Measurements from ENCODE around the gene SAPCD1. TPM values are rescaled to one million over a fixed set of nuclear protein-coding genes. Genes with fewer than 3 reads are reported as not detected.
A peak's percentile ranks its signal among the peaks of the same experiment; 100 is the strongest.

SAPCD1 gene
- total and polyA plus RNA-seq, 4 donors = 0.59 to 2.6 (median 0.68) TPM; not detected in 1

DNA sequence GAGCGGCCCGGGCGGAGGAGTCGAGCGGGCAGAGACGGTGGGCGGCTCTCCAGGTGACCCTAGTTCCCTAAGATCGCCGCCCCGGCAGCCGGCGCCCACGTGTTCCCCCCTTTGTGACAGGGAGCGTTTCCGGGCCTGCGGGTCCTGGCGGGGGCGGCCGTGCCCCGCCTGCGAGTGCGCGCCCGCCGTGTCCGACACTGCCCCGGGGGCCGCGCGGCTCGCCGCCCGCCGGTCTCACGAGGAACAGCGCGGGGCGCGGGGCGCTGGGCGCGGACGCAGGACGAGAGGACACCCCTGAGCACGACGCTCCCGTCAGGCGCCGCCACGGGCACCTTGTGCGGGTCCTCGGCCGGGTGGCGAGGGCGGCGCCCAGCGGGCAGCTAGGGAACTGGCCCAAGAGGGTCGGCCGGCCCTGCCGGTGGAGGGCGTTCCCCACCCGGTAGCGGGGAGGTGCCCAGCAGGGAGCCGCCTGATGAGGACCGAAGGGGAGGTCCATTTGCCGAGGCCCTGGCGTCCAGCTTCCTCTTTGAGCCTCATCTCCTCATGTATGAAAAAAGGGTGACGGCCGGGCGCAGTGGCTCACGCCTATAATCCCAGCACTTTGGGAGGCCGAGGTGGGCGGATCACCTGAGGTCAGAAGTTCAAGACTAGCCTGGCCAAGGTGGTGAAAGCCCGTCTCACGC lies 33.3 kb downstream of the SAPCD1 start, which contains the start of gene VARS1:
Gene VARS1, minus strand, starts transcription at position 137 of the 683 bp plus-strand sequence. CDS start 535 bp downstream, outside the sequence.
- Histone ChIP-seq H3K27me3 (ENCODE audit: control insufficient read depth in 4 of 4, insufficient read depth in 4 of 4, low read length in 3 of 4) (no peaks in the 10 kb centered on the region), H3K9me3 (ENCODE audit: control insufficient read depth in 4 of 4, low read length in 3 of 4) (no peaks in the 10 kb centered on the region), H3K4me1 (ENCODE audit: control insufficient read depth in 4 of 4, insufficient read depth in 4 of 4, low read length in 3 of 4) (peaks cover 0 to 10% (median 6%) of the 10 kb centered on the region in 4 donors), H3K4me3 (ENCODE audit: low read depth in 1 of 3, low read length in 3 of 3) (peak within 1 kb of the TSS; percentile 95 to 98 (median 96)), H3K27ac (ENCODE audit: low read depth in 1 of 2, low read length in 2 of 2) (peak within 1 kb of the TSS; percentile 92 to 94), H3K36me3 (ENCODE audit: control insufficient read depth in 4 of 4, insufficient read depth in 3 of 4, low read depth in 1 of 4, low read length in 3 of 4) (peaks cover 0 to 10% (median 6%) of the 10 kb centered on the region in 4 donors), H3K9ac (ENCODE audit: low read depth in 1 of 2, low read length in 2 of 2) (peak within 1 kb of the TSS; percentile 93 to 99)
- TF ChIP-seq EGR1 (IDR thresholded peaks at IDR 0.05; ENCODE audit: low read depth in 2 of 2) = no peak
- peak; percentile 15 for TF ChIP-seq NR2F2 (IDR thresholded peaks at IDR 0.05)
- TF ChIP-seq, protein P1, sequence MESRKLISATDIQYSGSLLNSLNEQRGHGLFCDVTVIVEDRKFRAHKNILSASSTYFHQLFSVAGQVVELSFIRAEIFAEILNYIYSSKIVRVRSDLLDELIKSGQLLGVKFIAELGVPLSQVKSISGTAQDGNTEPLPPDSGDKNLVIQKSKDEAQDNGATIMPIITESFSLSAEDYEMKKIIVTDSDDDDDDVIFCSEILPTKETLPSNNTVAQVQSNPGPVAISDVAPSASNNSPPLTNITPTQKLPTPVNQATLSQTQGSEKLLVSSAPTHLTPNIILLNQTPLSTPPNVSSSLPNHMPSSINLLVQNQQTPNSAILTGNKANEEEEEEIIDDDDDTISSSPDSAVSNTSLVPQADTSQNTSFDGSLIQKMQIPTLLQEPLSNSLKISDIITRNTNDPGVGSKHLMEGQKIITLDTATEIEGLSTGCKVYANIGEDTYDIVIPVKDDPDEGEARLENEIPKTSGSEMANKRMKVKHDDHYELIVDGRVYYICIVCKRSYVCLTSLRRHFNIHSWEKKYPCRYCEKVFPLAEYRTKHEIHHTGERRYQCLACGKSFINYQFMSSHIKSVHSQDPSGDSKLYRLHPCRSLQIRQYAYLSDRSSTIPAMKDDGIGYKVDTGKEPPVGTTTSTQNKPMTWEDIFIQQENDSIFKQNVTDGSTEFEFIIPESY (IDR thresholded peaks at IDR 0.05) = no peak
- peak; percentile 56 to 72 for TF ChIP-seq RAD21 (IDR thresholded peaks at IDR 0.05)
- TF ChIP-seq HNF4A (conservative IDR thresholded peaks at IDR 0.05) = peak; percentile 3 to 10
- no peak for TF ChIP-seq FOXA2 (IDR thresholded peaks at IDR 0.05)
- peak; percentile 75 for TF ChIP-seq YY1 (IDR thresholded peaks at IDR 0.05)
- peak; percentile 63 for TF ChIP-seq SP1 (IDR thresholded peaks at IDR 0.05)
- peak; percentile 21 to 65 for TF ChIP-seq RXRA (IDR thresholded peaks at IDR 0.05)
- TF ChIP-seq MAX (IDR thresholded peaks at IDR 0.05) = peak; percentile 22
- peak; percentile 83 for TF ChIP-seq CTCF (IDR thresholded peaks at IDR 0.05; ENCODE audit: low read depth, low read length, missing input control)
- no peak for TF ChIP-seq GABPA (IDR thresholded peaks at IDR 0.05 in 1 of 2, conservative IDR thresholded peaks at IDR 0.05 in 1 of 2)
- TF ChIP-seq, protein P2, sequence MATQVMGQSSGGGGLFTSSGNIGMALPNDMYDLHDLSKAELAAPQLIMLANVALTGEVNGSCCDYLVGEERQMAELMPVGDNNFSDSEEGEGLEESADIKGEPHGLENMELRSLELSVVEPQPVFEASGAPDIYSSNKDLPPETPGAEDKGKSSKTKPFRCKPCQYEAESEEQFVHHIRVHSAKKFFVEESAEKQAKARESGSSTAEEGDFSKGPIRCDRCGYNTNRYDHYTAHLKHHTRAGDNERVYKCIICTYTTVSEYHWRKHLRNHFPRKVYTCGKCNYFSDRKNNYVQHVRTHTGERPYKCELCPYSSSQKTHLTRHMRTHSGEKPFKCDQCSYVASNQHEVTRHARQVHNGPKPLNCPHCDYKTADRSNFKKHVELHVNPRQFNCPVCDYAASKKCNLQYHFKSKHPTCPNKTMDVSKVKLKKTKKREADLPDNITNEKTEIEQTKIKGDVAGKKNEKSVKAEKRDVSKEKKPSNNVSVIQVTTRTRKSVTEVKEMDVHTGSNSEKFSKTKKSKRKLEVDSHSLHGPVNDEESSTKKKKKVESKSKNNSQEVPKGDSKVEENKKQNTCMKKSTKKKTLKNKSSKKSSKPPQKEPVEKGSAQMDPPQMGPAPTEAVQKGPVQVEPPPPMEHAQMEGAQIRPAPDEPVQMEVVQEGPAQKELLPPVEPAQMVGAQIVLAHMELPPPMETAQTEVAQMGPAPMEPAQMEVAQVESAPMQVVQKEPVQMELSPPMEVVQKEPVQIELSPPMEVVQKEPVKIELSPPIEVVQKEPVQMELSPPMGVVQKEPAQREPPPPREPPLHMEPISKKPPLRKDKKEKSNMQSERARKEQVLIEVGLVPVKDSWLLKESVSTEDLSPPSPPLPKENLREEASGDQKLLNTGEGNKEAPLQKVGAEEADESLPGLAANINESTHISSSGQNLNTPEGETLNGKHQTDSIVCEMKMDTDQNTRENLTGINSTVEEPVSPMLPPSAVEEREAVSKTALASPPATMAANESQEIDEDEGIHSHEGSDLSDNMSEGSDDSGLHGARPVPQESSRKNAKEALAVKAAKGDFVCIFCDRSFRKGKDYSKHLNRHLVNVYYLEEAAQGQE (IDR thresholded peaks at IDR 0.05) = no peak
- peak; percentile 92 for DNase-seq (ENCODE audit: low spot score)
- under 1% methylated on average over 75 of the region's 75 CpGs for WGBS

GRCh38 chr6:31796993-31797385 lies 34.5 kb downstream of the SAPCD1 start:
- Histone ChIP-seq H3K27me3 (ENCODE audit: control insufficient read depth in 4 of 4, insufficient read depth in 4 of 4, low read length in 3 of 4) (no peaks in the 10 kb centered on the region), H3K9me3 (ENCODE audit: control insufficient read depth in 4 of 4, low read length in 3 of 4) (no peaks in the 10 kb centered on the region), H3K9ac (ENCODE audit: low read depth in 1 of 2, low read length in 2 of 2) (no peak overlapping the region), H3K27ac (ENCODE audit: low read depth in 1 of 2, low read length in 2 of 2) (no peak overlapping the region), H3K4me1 (ENCODE audit: control insufficient read depth in 4 of 4, insufficient read depth in 4 of 4, low read length in 3 of 4) (peaks cover 0 to 10% (median 6%) of the 10 kb centered on the region in 4 donors), H3K36me3 (ENCODE audit: control insufficient read depth in 4 of 4, insufficient read depth in 3 of 4, low read depth in 1 of 4, low read length in 3 of 4) (peaks cover 0 to 8% (median 4%) of the 10 kb centered on the region in 4 donors), H3K4me3 (ENCODE audit: low read depth in 1 of 3, low read length in 3 of 3) (no peak overlapping the region)
- DNase-seq (ENCODE audit: low spot score) = no peak
- WGBS = 95% methylated on average over 2 of the region's 2 CpGs
- TF ChIP-seq JUND (IDR thresholded peaks at IDR 0.05) (no peak), CTCF (IDR thresholded peaks at IDR 0.05; ENCODE audit: low read depth, low read length, missing input control) (no peak), HNF4G (IDR thresholded peaks at IDR 0.05) (no peak), GABPA (IDR thresholded peaks at IDR 0.05 in 1 of 2, conservative IDR thresholded peaks at IDR 0.05 in 1 of 2) (no peak), FOXA1 (IDR thresholded peaks at IDR 0.05) (no peak), TAF1 (conservative IDR thresholded peaks at IDR 0.05) (no peak), SP1 (IDR thresholded peaks at IDR 0.05) (no peak), EGR1 (IDR thresholded peaks at IDR 0.05; ENCODE audit: low read depth in 2 of 2) (no peak), MAX (IDR thresholded peaks at IDR 0.05) (no peak), RXRA (IDR thresholded peaks at IDR 0.05) (no peak)
- TF ChIP-seq, protein P3, sequence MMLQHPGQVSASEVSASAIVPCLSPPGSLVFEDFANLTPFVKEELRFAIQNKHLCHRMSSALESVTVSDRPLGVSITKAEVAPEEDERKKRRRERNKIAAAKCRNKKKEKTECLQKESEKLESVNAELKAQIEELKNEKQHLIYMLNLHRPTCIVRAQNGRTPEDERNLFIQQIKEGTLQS (IDR thresholded peaks at IDR 0.05) = no peak
- TF ChIP-seq, protein P1 (IDR thresholded peaks at IDR 0.05) = no peak
